Left ventricle myocardium inferior (tissue), 1 donor: ENCODE measurements around the gene RFPL2. TPM values are rescaled to one million over a fixed set of nuclear protein-coding genes. Genes with fewer than 3 reads are reported as not detected.

Experiments
- DNase-seq: peaks from one replicate; pipeline ENCODE4 v3.0.0-alpha.2; 2020
- H3K27ac ChIP-seq: fragments of 200-600 bp; replicated peaks from 2 replicates; pipeline ENCODE4 v1.8.0; 2021
- H3K27me3 ChIP-seq: fragments of 200-600 bp; 2 replicates; pipeline ENCODE4 v1.8.0; 2021; ENCODE audit warnings: low read depth
- H3K36me3 ChIP-seq: fragments of 200-600 bp; 2 replicates; pipeline ENCODE4 v1.8.0; 2021
- H3K4me1 ChIP-seq: fragments of 200-600 bp; 2 replicates; pipeline ENCODE4 v1.8.0; 2021
- H3K4me3 ChIP-seq: fragments of 200-600 bp; 2 replicates; pipeline ENCODE4 v1.8.0; 2021; ENCODE audit warnings: mild to moderate bottlenecking, moderate library complexity
- H3K9me3 ChIP-seq: fragments of 200-600 bp; replicated peaks from 2 replicates; pipeline ENCODE4 v1.8.0; 2021
- intact Hi-C: fragments of 100-400 bp; cut with micrococcal nuclease; formaldehyde crosslinking; loops from one replicate; pipeline ENCODE4 v1.11.0; 2022
- total RNA-seq: library from RNA; stranded (reverse); fragmentation: NEBNext Ultra II Directional; extraction: Animal tissue kit (Norgen Biotek cat#: 25700); gene quantifications from one replicate; pipeline ENCODE4 v1.2.1, GENCODE V29; 2021
- TF ChIP-seq, protein P1 (sequence below): fragments of 200-600 bp; IDR thresholded peaks from 2 replicates; pipeline ENCODE4 v1.8.0; 2021; ENCODE audit warnings: antibody characterized with exemption, mild to moderate bottlenecking, borderline replicate concordance
- donor health status: DM: no; HTN: yes; CAD: no; lungs with severe emphysema.

The RFPL2 gene
- total RNA-seq, 1 donor from 2014 or later, result 0.08 TPM

DNA sequence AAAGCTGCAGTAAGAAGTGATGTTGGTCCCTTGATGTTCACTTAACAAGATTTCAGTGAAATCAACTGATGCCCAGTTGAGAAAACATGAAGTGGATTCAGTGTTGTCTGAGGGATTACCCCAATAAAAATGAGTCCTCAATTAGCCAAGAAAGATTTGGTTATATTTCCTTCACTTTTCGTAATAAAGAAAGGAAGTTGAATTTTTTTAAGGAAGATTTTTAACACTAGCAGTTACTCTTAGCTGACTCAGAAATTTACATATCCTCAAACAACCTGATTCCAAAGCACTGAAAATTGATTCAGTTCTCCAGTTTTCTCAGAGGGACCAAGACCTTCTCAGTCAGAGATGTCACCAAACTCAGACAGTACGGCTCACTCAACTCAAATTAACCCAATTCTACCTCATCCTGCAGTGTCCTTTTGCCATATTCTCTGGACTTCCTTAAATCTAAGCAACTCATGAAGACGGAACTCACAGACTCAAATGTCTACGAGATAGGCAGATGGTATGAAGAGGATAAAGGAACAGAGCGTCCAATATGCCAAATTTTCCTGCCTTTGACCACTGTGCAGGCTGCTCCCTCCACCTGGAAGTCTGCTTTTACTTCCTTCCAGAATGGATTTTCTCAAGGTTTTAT, 27.4 kb upstream of the RFPL2 start:
- no peak for DNase-seq
- Histone ChIP-seq H3K27me3 (peaks cover 28% of the 10 kb centered on the region), H3K4me1 (no peaks in the 10 kb centered on the region), H3K4me3 (no peak overlapping the region), H3K27ac (no peak overlapping the region), H3K9me3 (no peaks in the 10 kb centered on the region), H3K36me3 (no peaks in the 10 kb centered on the region)
- intact Hi-C loops, result no loop called here
- TF ChIP-seq, protein P1, sequence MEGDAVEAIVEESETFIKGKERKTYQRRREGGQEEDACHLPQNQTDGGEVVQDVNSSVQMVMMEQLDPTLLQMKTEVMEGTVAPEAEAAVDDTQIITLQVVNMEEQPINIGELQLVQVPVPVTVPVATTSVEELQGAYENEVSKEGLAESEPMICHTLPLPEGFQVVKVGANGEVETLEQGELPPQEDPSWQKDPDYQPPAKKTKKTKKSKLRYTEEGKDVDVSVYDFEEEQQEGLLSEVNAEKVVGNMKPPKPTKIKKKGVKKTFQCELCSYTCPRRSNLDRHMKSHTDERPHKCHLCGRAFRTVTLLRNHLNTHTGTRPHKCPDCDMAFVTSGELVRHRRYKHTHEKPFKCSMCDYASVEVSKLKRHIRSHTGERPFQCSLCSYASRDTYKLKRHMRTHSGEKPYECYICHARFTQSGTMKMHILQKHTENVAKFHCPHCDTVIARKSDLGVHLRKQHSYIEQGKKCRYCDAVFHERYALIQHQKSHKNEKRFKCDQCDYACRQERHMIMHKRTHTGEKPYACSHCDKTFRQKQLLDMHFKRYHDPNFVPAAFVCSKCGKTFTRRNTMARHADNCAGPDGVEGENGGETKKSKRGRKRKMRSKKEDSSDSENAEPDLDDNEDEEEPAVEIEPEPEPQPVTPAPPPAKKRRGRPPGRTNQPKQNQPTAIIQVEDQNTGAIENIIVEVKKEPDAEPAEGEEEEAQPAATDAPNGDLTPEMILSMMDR, result no peak

DNA sequence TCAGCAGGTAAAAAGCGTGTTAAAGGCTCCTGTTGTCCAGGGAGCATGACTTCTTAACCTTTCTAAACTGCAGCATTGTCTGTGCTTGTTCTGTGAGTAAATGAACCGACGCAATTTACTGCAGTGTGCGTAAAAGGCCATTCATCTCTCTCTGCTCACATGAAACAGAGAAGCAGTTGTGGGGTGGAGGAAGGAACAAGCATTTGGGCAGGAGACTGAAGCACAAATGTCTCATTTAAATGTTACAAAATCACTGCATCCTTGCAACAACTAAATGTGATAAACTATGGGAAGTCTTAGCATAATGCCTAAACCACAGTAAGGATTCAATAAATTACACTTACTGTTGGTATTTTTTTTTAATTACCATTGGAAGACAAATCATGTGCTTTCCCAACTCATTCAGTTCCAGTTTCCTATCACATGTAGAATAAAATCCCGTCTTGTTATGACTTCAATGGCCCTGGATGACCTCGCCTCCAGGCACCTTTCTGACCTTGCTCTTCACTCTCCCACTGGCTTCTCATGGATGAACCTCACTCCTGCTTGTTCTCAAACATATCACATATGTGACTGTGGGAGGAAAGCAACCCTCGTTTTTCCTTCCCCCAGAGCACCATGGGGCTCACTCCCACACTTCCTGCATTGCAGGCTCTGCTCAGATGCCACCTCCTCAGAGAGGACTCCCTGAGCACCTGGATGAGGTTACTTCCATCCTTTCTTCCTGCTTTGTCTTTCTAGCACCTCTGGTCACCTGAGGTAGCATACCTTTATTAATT, 21.6 kb upstream of the RFPL2 start:
- DNase-seq, result no peak
- Histone ChIP-seq H3K4me3 (no peak overlapping the region), H3K9me3 (no peaks in the 10 kb centered on the region), H3K4me1 (no peaks in the 10 kb centered on the region), H3K27me3 (peaks cover 10% of the 10 kb centered on the region), H3K27ac (no peak overlapping the region), H3K36me3 (no peaks in the 10 kb centered on the region)
- TF ChIP-seq, protein P1, result no peak
- intact Hi-C loops, result no loop called here

DNA sequence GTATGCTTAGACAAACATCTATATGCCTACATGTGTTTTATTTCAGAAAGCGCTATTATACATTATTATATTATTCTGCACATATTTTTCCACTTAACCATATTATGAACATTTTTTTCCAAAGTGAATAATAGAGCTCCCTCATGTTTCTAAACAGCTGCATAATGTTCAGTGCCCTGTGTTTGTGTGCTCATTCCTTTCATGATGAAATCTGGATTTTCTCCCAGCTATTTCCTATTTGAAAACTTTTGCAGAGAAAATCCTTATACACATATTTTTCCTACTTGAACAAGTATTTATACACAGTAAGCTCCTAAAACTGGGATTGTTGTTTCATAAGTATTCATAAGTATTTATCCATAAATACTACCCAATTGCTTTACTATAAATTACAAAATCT, 18.1 kb upstream of the RFPL2 start:
- Histone ChIP-seq H3K9me3 (no peaks in the 10 kb centered on the region), H3K36me3 (no peaks in the 10 kb centered on the region), H3K27ac (no peak overlapping the region), H3K4me3 (no peak overlapping the region), H3K4me1 (no peaks in the 10 kb centered on the region), H3K27me3 (peaks cover 5% of the 10 kb centered on the region)
- no peak for DNase-seq
- TF ChIP-seq, protein P1, result no peak
- intact Hi-C loops, result no loop called here

DNA sequence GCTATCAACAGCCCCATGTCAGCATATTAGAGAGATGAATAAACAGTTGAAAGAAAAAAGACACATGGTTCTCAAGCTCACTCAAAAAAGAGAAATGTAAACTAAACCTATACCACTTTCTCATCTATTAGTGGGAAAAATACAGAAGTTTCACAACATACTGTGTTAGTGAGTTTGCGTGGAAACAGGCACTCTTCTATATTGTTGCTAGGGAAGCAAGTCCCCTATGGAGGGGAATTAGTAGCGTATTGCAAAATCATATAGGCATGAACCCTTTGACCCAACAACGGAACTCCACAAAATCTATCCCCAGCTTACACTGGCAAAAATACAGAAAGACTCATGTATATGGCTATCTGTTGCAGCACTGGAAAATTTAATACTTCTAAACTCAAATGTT, 14.2 kb upstream of the RFPL2 start:
- Histone ChIP-seq H3K27ac (no peak overlapping the region), H3K27me3 (peaks cover 19% of the 10 kb centered on the region), H3K4me1 (no peaks in the 10 kb centered on the region), H3K9me3 (no peaks in the 10 kb centered on the region), H3K36me3 (no peaks in the 10 kb centered on the region), H3K4me3 (no peak overlapping the region)
- intact Hi-C loops, result no loop called here
- TF ChIP-seq, protein P1, result no peak
- DNase-seq, result no peak

DNA sequence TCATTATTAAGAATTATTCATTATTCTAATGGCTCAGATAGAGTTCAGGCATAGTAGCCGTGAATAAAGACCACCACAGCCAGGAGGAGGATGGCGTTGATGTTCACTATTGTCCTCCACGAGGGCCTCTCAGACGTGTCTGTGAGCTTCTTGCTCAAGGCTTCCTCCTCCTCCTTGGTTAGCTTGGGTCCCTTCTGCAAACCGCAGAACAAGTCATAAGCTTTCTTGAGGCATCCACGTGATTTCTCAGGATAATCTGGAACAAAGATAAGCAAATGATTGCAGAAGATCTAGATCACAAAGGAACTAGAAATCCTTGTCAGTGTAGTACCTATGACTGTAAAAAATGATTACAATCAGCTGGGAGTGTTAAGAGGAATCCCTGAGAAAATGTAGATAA, 13.6 kb upstream of the RFPL2 start:
- intact Hi-C loops, result no loop called here
- TF ChIP-seq, protein P1, result no peak
- Histone ChIP-seq H3K9me3 (no peaks in the 10 kb centered on the region), H3K4me3 (no peak overlapping the region), H3K36me3 (no peaks in the 10 kb centered on the region), H3K27ac (no peak overlapping the region), H3K27me3 (peaks cover 19% of the 10 kb centered on the region), H3K4me1 (no peaks in the 10 kb centered on the region)
- DNase-seq, result no peak
